HepG2 (cell line): ENCODE data around the gene STAT6. TPM values are rescaled to one million over a fixed set of nuclear protein-coding genes. Genes with fewer than 3 reads are reported as not detected.

ENCODE experiments used
- BCL3 ChIP-seq: sonication (generic); formaldehyde crosslinking; IDR thresholded peaks from 2 replicates; pipeline ENCODE4 v1.5.1; 2020; ENCODE audit warnings: mild to moderate bottlenecking, missing genetic modification reagents, moderate library complexity
- CREB3 ChIP-seq: sonication (generic); formaldehyde crosslinking; IDR thresholded peaks from 2 replicates; pipeline ENCODE4 v1.5.0; 2020; ENCODE audit warnings: missing genetic modification reagents
- GPBP1L1 ChIP-seq: sonication (generic); formaldehyde crosslinking; IDR thresholded peaks from 2 replicates; pipeline ENCODE4 v1.5.0; 2020; ENCODE audit warnings: mild to moderate bottlenecking, missing genetic modification reagents
- JDP2 ChIP-seq: sonication (generic); formaldehyde crosslinking; IDR thresholded peaks from 2 replicates; pipeline ENCODE4 v1.8.1; 2022; ENCODE audit warnings: missing genetic modification reagents, borderline replicate concordance
- KDM1A ChIP-seq: IDR thresholded peaks from 2 replicates; pipeline ENCODE4 v1.6.1; 2016; ENCODE audit warnings: missing compliant biosample characterization
- KDM3A ChIP-seq: IDR thresholded peaks from 2 replicates; pipeline ENCODE4 v1.6.1; 2018; ENCODE audit warnings: low read depth, missing compliant biosample characterization
- NFE2L1 ChIP-seq: sonication (generic); formaldehyde crosslinking; IDR thresholded peaks from 2 replicates; pipeline ENCODE4 v1.4.0; 2020; ENCODE audit warnings: missing genetic modification reagents, mild to moderate bottlenecking, borderline replicate concordance
- NFIC ChIP-seq: IDR thresholded peaks from 2 replicates; pipeline ENCODE4 v1.6.1; 2012; ENCODE audit warnings: mild to moderate bottlenecking, low read length, inconsistent platforms
- NFYB ChIP-seq: sonication (generic); formaldehyde crosslinking; IDR thresholded peaks from 2 replicates; pipeline ENCODE4 v1.4.0; 2020; ENCODE audit warnings: missing genetic modification reagents
- PRMT3 ChIP-seq: sonication (generic); formaldehyde crosslinking; IDR thresholded peaks from 2 replicates; pipeline ENCODE4 v1.8.1; 2022; ENCODE audit warnings: low read depth, mild to moderate bottlenecking, moderate library complexity, missing genetic modification reagents, borderline replicate concordance
- PTBP1 ChIP-seq: fragments of 200-400 bp; formaldehyde crosslinking; IDR thresholded peaks from 2 replicates; pipeline ENCODE4 v1.6.1; 2018; ENCODE audit warnings: low read length, low read depth; ENCODE audit not compliant: poor library complexity, severe bottlenecking
- RFXAP ChIP-seq: sonication (generic); formaldehyde crosslinking; IDR thresholded peaks from 2 replicates; pipeline ENCODE4 v1.4.0; 2020; ENCODE audit warnings: missing genetic modification reagents, borderline replicate concordance
- SETDB1 ChIP-seq: sonication (generic); formaldehyde crosslinking; IDR thresholded peaks from 2 replicates; pipeline ENCODE4 v1.5.1; 2020; ENCODE audit warnings: missing genetic modification reagents, mild to moderate bottlenecking, borderline replicate concordance
- U2AF2 ChIP-seq: fragments of 200-400 bp; formaldehyde crosslinking; IDR thresholded peaks from 2 replicates; pipeline ENCODE4 v1.6.1; 2017; ENCODE audit warnings: low read depth, mild to moderate bottlenecking, low read length
- ZBTB7A ChIP-seq: sonication (generic); formaldehyde crosslinking; IDR thresholded peaks from 2 replicates; pipeline ENCODE4 v1.8.0; 2022; ENCODE audit warnings: mild to moderate bottlenecking, missing genetic modification reagents
- ZNF292 ChIP-seq: sonication (generic); formaldehyde crosslinking; IDR thresholded peaks from 2 replicates; pipeline ENCODE4 v1.8.1; 2022; ENCODE audit warnings: mild to moderate bottlenecking, low read depth, missing genetic modification reagents, borderline replicate concordance
- ZNF44 ChIP-seq: sonication (generic); formaldehyde crosslinking; IDR thresholded peaks from 2 replicates; pipeline ENCODE4 v1.5.1; 2020; ENCODE audit warnings: mild to moderate bottlenecking, missing genetic modification reagents
- ZNF543 ChIP-seq: sonication (generic); formaldehyde crosslinking; IDR thresholded peaks from 2 replicates; pipeline ENCODE4 v1.4.0; 2020; ENCODE audit warnings: mild to moderate bottlenecking, missing genetic modification reagents
- ZNF567 ChIP-seq: sonication (generic); formaldehyde crosslinking; IDR thresholded peaks from 2 replicates; pipeline ENCODE4 v1.8.1; 2023; ENCODE audit warnings: mild to moderate bottlenecking, missing genetic modification reagents, borderline replicate concordance
- ZNF766 ChIP-seq: sonication (generic); formaldehyde crosslinking; IDR thresholded peaks from 2 replicates; pipeline ENCODE4 v1.5.0; 2020; ENCODE audit warnings: missing genetic modification reagents, borderline replicate concordance
- ZNF780A ChIP-seq: sonication (generic); formaldehyde crosslinking; IDR thresholded peaks from 2 replicates; pipeline ENCODE4 v1.8.0; 2022; ENCODE audit warnings: mild to moderate bottlenecking, missing genetic modification reagents, moderate library complexity
- ZNF788 ChIP-seq: sonication (generic); formaldehyde crosslinking; IDR thresholded peaks from 2 replicates; pipeline ENCODE4 v1.5.0; 2020; ENCODE audit warnings: mild to moderate bottlenecking, missing genetic modification reagents, borderline replicate concordance
- polyA plus RNA-seq, 8 experiments: library from polyadenylated mRNA; depleted of rRNA in 3 of 8; stranded (reverse) in 7 of 8; unstranded in 1 of 8; fragments of >200 nt; fragmentation: Illumina TruSeq in 4 of 8; extraction: Trizol in 4 of 8; gene quantifications; 2 replicates each; pipeline versions ENCODE4 v1.2.1 to v1.2.3, GENCODE V29; 2011 to 2016; ENCODE audit warnings: low read depth in 4 of 8, missing spikeins in 1 of 8, mixed read lengths in 1 of 8; ENCODE audit not compliant: insufficient read depth in 1 of 8
- total RNA-seq, 5 experiments: library from RNA; depleted of rRNA; stranded (reverse); fragments of >200 nt; fragmentation: Illumina TruSeq; extraction: Trizol; gene quantifications; 2 replicates each; pipeline ENCODE4 v1.2.3, GENCODE V29; 2016; ENCODE audit warnings: low read depth in 1 of 5
- TF ChIP-seq, protein P1 (sequence below): sonication (generic); formaldehyde crosslinking; IDR thresholded peaks from 2 replicates; pipeline ENCODE4 v1.4.0; 2020; ENCODE audit warnings: low read depth, mild to moderate bottlenecking, missing genetic modification reagents
- TF ChIP-seq, protein P2 (sequence below): IDR thresholded peaks from 2 replicates; pipeline ENCODE4 v1.6.1; 2016; ENCODE audit warnings: missing compliant biosample characterization, missing genetic modification reagents, borderline replicate concordance

The STAT6 gene
- total and polyA plus RNA-seq, 2 of the 13 experiments (the other 11 are each of a cell fraction or from before 2014, with no cell fraction given) = 28.0 to 62.2 TPM

GRCh38 chr12:57078519-57079404 is 32.4 kb downstream of the STAT6 start, which contains the start of gene NEMP1 (continued):
- no peak for TF ChIP-seq ZNF766 (CRISPR knock-in tag)
- no peak for TF ChIP-seq ZNF543 (CRISPR knock-in tag)
- no peak for TF ChIP-seq GPBP1L1 (CRISPR knock-in tag)
- no peak for TF ChIP-seq U2AF2
- TF ChIP-seq ZNF788 (CRISPR knock-in tag) = no peak
- no peak for TF ChIP-seq SETDB1 (CRISPR knock-in tag)
- TF ChIP-seq, protein P1, sequence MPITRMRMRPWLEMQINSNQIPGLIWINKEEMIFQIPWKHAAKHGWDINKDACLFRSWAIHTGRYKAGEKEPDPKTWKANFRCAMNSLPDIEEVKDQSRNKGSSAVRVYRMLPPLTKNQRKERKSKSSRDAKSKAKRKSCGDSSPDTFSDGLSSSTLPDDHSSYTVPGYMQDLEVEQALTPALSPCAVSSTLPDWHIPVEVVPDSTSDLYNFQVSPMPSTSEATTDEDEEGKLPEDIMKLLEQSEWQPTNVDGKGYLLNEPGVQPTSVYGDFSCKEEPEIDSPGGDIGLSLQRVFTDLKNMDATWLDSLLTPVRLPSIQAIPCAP (CRISPR knock-in tag) = no peak
- no peak for TF ChIP-seq CREB3 (CRISPR knock-in tag)
- no peak for TF ChIP-seq PTBP1
- TF ChIP-seq KDM1A (CRISPR knock-in tag) = no peak
- TF ChIP-seq ZNF44 (CRISPR knock-in tag) = 0 out of 2 replicates have a peak, but pooled peaks have one; percentile 47
- peak; percentile 98 for TF ChIP-seq RFXAP (CRISPR knock-in tag)
- 0 out of 2 replicates have a peak, but pooled peaks have one; percentile 27 for TF ChIP-seq NFIC
- TF ChIP-seq KDM3A (CRISPR knock-in tag) = no peak
- no peak for TF ChIP-seq ZNF567
- TF ChIP-seq BCL3 (CRISPR knock-in tag) = peak; percentile 40
- no peak for TF ChIP-seq ZNF780A (CRISPR knock-in tag)
- no peak for TF ChIP-seq NFE2L1 (CRISPR knock-in tag)
- no peak for TF ChIP-seq PRMT3 (CRISPR knock-in tag)
- TF ChIP-seq NFYB = peak; percentile 96
- no peak for TF ChIP-seq ZNF292
- no peak for TF ChIP-seq JDP2
- TF ChIP-seq, protein P2, sequence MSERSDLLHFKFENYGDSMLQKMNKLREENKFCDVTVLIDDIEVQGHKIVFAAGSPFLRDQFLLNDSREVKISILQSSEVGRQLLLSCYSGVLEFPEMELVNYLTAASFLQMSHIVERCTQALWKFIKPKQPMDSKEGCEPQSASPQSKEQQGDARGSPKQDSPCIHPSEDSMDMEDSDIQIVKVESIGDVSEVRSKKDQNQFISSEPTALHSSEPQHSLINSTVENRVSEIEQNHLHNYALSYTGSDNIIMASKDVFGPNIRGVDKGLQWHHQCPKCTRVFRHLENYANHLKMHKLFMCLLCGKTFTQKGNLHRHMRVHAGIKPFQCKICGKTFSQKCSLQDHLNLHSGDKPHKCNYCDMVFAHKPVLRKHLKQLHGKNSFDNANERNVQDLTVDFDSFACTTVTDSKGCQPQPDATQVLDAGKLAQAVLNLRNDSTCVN = no peak
- TF ChIP-seq ZBTB7A (CRISPR knock-in tag) = no peak
